Activated T-helper 1 cell treated with anti-CD3 and anti-CD28 coated beads, Interleukin-12 subunit alpha, Interleukin-12 subunit beta, Interleukin-2, Interleukin-4 antibody, amounts not matched to agents 30 ng/mL and 10 ng/mL and 1 ng/mL, durations not matched to agents 14 hours and 24 hours and 36 hours (primary cell): Measurements from ENCODE around the gene C1QTNF5. TPM values are rescaled to one million over a fixed set of nuclear protein-coding genes. Genes with fewer than 3 reads are reported as not detected.
"Not testable (repeated sequence)": the region's sequence is repeated elsewhere in the genome, so short reads cannot be mapped to it uniquely, and the experiment has no call there.

Experiments used
- DNase-seq: peaks from one replicate; pipeline ENCODE4 v3.0.0; 2021; ENCODE audit warnings: low spot score
- H3K27ac Mint-ChIP-seq: one replicate; pipeline ENCODE4 v1.8.0; 2021; ENCODE audit warnings: mild to moderate bottlenecking, mixed read lengths
- H3K27me3 Mint-ChIP-seq: one replicate; pipeline ENCODE4 v1.8.0; 2022; ENCODE audit warnings: mild to moderate bottlenecking, moderate library complexity, mixed read lengths; ENCODE audit not compliant: insufficient read depth
- H3K36me3 Mint-ChIP-seq: one replicate; pipeline ENCODE4 v1.8.0; 2021; ENCODE audit warnings: low read depth, mixed read lengths
- H3K4me1 Mint-ChIP-seq: one replicate; pipeline ENCODE4 v1.8.0; 2021; ENCODE audit warnings: low read depth, mixed read lengths
- H3K4me3 Mint-ChIP-seq: one replicate; pipeline ENCODE4 v1.8.0; 2021; ENCODE audit warnings: mild to moderate bottlenecking, moderate library complexity, mixed read lengths
- H3K9me3 Mint-ChIP-seq: one replicate; pipeline ENCODE4 v1.8.0; 2021; ENCODE audit warnings: mixed read lengths
- intact Hi-C: fragments of 100-400 bp; cut with micrococcal nuclease; formaldehyde crosslinking; loops from one replicate; pipeline ENCODE4 v1.15.1; 2024
- total RNA-seq: library from RNA; stranded (reverse); gene quantifications from 2 replicates; pipeline ENCODE4 v1.2.3, GENCODE V29; 2022

C1QTNF5 gene, protein sequence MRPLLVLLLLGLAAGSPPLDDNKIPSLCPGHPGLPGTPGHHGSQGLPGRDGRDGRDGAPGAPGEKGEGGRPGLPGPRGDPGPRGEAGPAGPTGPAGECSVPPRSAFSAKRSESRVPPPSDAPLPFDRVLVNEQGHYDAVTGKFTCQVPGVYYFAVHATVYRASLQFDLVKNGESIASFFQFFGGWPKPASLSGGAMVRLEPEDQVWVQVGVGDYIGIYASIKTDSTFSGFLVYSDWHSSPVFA
- not detected in 2 replicates for total RNA-seq

- Mint-ChIP-seq H3K27ac (no peak within 1 kb of the TSS), H3K27me3 (peaks cover 36% of the 10 kb centered on the region), H3K4me1 (peaks cover 31% of the 10 kb centered on the region), H3K4me3 (no peak within 1 kb of the TSS), H3K36me3 (peaks cover 22% of the 10 kb centered on the region), H3K9me3 (no peaks in the 10 kb centered on the region)
- intact Hi-C loops = no loop called here
- DNase-seq = no peak
Measured at GRCh38 chr11:119340335-119341221, at the start of gene C1QTNF5. TSS of gene C1QTNF5 (minus strand) at chr11:119340883. CDS start at chr11:119340397, 486 bp downstream.

- no peak for DNase-seq
- Mint-ChIP-seq H3K27ac (no peak overlapping the region), H3K4me1 (no peaks in the 10 kb centered on the region), H3K27me3 (peaks cover 4% of the 10 kb centered on the region), H3K36me3 (no peaks in the 10 kb centered on the region), H3K4me3 (no peak overlapping the region), H3K9me3 (no peaks in the 10 kb centered on the region)
- intact Hi-C loops = no loop called here
Measured at GRCh38 chr11:119389611-119390254, 49.0 kb upstream of the C1QTNF5 start.

- H3K4me3 Mint-ChIP-seq = no peak overlapping the region
- no peaks in the 10 kb centered on the region for H3K4me1 Mint-ChIP-seq
- H3K36me3 Mint-ChIP-seq = no peaks in the 10 kb centered on the region
- H3K27me3 Mint-ChIP-seq = peaks cover 4% of the 10 kb centered on the region
- H3K27ac Mint-ChIP-seq = no peak overlapping the region
- H3K9me3 Mint-ChIP-seq = no peaks in the 10 kb centered on the region
- intact Hi-C loops = no loop called here
- DNase-seq = no peak
Measured at GRCh38 chr11:119388103-119388502, 47.4 kb upstream of the C1QTNF5 start.

- intact Hi-C loops = loop anchor here (5.0 kb wide), 1 partner anchor 343 kb away; the partner anchor contains the start of gene NECTIN1
- no peaks in the 10 kb centered on the region for H3K9me3 Mint-ChIP-seq
- H3K36me3 Mint-ChIP-seq = no peaks in the 10 kb centered on the region
Measured at GRCh38 chr11:119384332-119384731, 43.6 kb upstream of the C1QTNF5 start.

DNA sequence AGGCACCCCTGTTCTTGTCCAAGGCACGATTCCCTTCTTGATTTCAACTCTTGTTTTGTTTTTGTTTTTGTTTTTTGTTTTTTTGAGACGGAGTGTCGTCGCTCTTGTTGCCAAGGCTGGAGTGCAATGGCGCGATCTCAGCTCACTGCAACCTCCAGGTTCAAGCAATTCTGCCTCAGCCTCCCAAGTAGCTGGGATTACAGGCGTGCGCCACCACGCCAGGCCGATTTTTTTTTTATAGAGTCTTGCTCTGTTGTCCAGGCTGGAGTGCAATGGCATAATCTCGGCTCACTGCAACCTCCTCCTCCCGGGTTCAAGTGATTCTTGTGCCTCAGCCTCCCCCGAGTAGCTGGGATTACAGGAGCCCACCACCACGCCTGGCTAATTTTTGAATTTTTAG is 41.8 kb upstream of the C1QTNF5 start:
- not testable (repeated sequence) for H3K27ac Mint-ChIP-seq, H3K4me1 Mint-ChIP-seq, H3K9me3 Mint-ChIP-seq, DNase-seq, H3K36me3 Mint-ChIP-seq, H3K27me3 Mint-ChIP-seq, H3K4me3 Mint-ChIP-seq
- intact Hi-C loops = loop anchor here (5.0 kb wide), 1 partner anchor 345 kb away; the partner anchor contains the start of gene NECTIN1

More at GRCh38 chr11:119384332-119384731, 43.6 kb upstream of the C1QTNF5 start:
- Mint-ChIP-seq H3K27ac (no peak overlapping the region), H3K27me3 (peaks cover 6% of the 10 kb centered on the region), H3K4me1 (no peaks in the 10 kb centered on the region), H3K4me3 (no peak overlapping the region)
- no peak for DNase-seq

- Mint-ChIP-seq H3K27me3 (peaks cover 8% of the 10 kb centered on the region), H3K9me3 (no peaks in the 10 kb centered on the region), H3K4me1 (no peaks in the 10 kb centered on the region), H3K36me3 (no peaks in the 10 kb centered on the region), H3K27ac (no peak overlapping the region), H3K4me3 (no peak overlapping the region)
- no peak for DNase-seq
- intact Hi-C loops = loop anchor here (5.0 kb wide), 1 partner anchor 345 kb away; the partner anchor contains the start of gene NECTIN1
Measured at GRCh38 chr11:119382101-119382500, 41.4 kb upstream of the C1QTNF5 start.

GRCh38 chr11:119381181-119381988 is 40.7 kb upstream of the C1QTNF5 start, which contains the start of gene USP2:
TSS of gene USP2 (minus strand) at chr11:119381690. CDS start at chr11:119373480, 8,210 bp downstream.
- Mint-ChIP-seq H3K27ac (no peak within 1 kb of the TSS), H3K9me3 (no peaks in the 10 kb centered on the region), H3K36me3 (no peaks in the 10 kb centered on the region), H3K4me1 (no peaks in the 10 kb centered on the region), H3K4me3 (no peak within 1 kb of the TSS), H3K27me3 (peaks cover 8% of the 10 kb centered on the region)
- DNase-seq = peak; percentile 95
- intact Hi-C loops = loop anchor here (1.0 to 5.0 kb wide), 6 partner anchors 17 to 346 kb away; partner anchors contain the start of genes HINFP and NECTIN1

DNA sequence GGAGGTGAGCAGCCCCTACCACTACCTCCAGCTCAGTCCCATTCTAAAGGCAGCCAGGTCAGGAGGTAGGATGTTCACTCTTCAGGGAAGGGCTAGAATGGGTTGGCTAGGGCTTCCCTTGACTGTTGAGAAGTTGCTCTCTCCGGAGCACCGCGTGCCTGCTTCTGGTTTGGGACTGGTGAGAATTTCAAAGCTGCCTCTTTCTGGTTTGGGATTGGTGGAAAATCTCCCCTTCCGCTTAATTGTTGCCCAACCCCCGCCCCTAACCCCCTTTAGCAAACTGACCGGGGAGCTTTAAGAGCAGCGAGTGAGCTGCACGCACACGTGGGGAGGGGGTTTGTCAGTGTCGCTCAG is 40.1 kb upstream of the C1QTNF5 start:
- DNase-seq = no peak
- intact Hi-C loops = loop anchor here (1.0 to 5.0 kb wide), 6 partner anchors 17 to 346 kb away; partner anchors contain the start of genes HINFP and NECTIN1
- no peak overlapping the region for H3K4me3 Mint-ChIP-seq
- no peak overlapping the region for H3K27ac Mint-ChIP-seq
- H3K4me1 Mint-ChIP-seq = no peaks in the 10 kb centered on the region
- no peaks in the 10 kb centered on the region for H3K9me3 Mint-ChIP-seq
- no peaks in the 10 kb centered on the region for H3K36me3 Mint-ChIP-seq
- peaks cover 8% of the 10 kb centered on the region for H3K27me3 Mint-ChIP-seq

- H3K9me3 Mint-ChIP-seq = no peaks in the 10 kb centered on the region
- intact Hi-C loops = loop anchor here (5.0 kb wide), 1 partner anchor 347 kb away; the partner anchor contains the start of gene NECTIN1
Measured at GRCh38 chr11:119380160-119380826, 39.6 kb upstream of the C1QTNF5 start.

GRCh38 chr11:119378851-119379465 is 38.3 kb upstream of the C1QTNF5 start:
- no peaks in the 10 kb centered on the region for H3K36me3 Mint-ChIP-seq
- no peaks in the 10 kb centered on the region for H3K9me3 Mint-ChIP-seq
- intact Hi-C loops = no loop called here
- no peaks in the 10 kb centered on the region for H3K4me1 Mint-ChIP-seq
- no peak for DNase-seq
- H3K27ac Mint-ChIP-seq = no peak overlapping the region
- H3K27me3 Mint-ChIP-seq = peaks cover 8% of the 10 kb centered on the region
- H3K4me3 Mint-ChIP-seq = no peak overlapping the region

More at GRCh38 chr11:119380160-119380826, 39.6 kb upstream of the C1QTNF5 start:
- no peak for DNase-seq
- no peak overlapping the region for H3K4me3 Mint-ChIP-seq
- peaks cover 8% of the 10 kb centered on the region for H3K27me3 Mint-ChIP-seq
- no peak overlapping the region for H3K27ac Mint-ChIP-seq
- no peaks in the 10 kb centered on the region for H3K4me1 Mint-ChIP-seq
- no peaks in the 10 kb centered on the region for H3K36me3 Mint-ChIP-seq

DNA sequence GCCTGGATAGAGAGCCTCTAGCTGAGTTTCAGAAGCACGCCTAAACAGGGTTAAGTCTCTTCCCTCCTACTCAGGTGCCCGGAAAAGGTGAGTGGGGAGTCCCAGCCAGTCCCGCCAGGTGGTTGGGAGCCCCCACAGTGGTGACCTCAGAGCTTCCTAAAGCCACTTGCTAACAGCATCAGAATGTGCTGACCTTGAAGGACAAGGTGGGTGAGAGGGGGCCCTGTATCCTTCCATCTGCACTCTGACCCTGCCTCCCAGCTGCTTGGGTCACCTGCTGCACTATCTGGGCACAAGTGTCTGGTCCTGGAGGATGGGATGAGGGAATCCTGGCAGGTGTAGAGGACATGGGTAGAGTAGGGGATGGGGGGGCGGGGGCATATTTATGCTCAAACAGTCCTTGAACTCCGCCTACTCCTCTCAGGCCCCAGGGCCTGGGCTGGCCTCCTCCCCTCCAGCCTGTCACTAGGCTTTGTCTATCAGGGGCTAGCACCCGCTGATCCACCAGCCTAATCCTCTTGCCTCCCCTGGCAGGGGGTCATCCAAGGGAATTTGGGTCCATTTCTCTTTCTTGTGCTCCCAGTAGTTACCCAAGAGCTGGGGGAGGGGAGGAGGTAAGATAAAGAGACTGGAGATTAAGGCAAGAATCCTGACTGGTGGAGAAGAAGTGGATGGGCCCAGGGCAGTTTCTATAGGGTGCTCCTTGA is 37.4 kb upstream of the C1QTNF5 start:
- no peak overlapping the region for H3K4me3 Mint-ChIP-seq
- no peaks in the 10 kb centered on the region for H3K36me3 Mint-ChIP-seq
- no peaks in the 10 kb centered on the region for H3K4me1 Mint-ChIP-seq
- no peak for DNase-seq
- intact Hi-C loops = no loop called here
- peaks cover 8% of the 10 kb centered on the region for H3K27me3 Mint-ChIP-seq
- no peaks in the 10 kb centered on the region for H3K9me3 Mint-ChIP-seq
- no peak overlapping the region for H3K27ac Mint-ChIP-seq
